Stimulated activated CD4-positive, alpha-beta T cell treated with anti-CD3 and anti-CD28 coated beads, TNF-alpha, amount 100 ng/mL, for 1 hour (primary cell): Measurements from ENCODE around the gene SMIM43.
"Not testable (repeated sequence)": the region's sequence is repeated elsewhere in the genome, so short reads cannot be mapped to it uniquely, and the experiment has no call there.

Source experiments
- DNase-seq, 3 donors: peaks; one replicate each; pipeline ENCODE4 v3.0.0-alpha.2; 2020; ENCODE audit warnings: low read depth in 3 of 3, low spot score in 1 of 3

Gene SMIM43

DNA sequence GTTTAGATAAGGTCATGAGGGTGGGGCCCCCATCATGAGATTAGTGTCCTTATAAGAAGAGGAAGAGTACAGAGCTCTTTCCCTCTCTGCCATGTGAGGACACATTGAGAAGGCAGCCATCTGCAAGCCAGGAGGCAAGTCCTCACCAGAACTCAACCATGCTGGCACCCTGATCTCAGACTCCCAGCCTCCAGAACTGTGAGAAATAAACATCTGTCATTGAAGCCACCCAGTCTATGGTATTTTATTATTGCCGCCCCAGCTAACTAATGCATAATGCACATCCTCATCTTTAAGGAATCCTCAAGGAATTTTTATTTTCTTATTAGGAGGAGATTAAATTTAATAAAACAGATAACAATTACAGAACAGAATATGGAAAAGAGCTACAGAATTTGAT is 19.4 kb upstream of the SMIM43 start:
- no peak for DNase-seq

DNA sequence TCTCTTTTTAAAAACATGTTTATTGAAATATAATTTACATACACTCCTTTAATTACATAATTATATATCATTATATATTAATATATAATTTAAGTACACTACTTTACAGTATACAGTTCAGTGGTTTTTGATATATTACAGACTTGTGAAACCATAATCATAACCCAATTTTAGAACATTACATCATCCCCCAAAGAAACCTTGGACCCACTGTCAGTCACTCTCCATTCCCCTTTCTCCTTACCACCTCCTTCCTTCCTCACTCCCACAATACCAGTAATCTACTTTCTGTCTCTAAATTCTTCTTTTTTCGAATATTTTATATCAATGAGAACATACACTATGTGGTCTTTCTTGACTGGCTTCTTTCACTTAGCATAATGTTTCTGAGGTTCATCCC is 18.2 kb upstream of the SMIM43 start:
- no peak for DNase-seq

DNA sequence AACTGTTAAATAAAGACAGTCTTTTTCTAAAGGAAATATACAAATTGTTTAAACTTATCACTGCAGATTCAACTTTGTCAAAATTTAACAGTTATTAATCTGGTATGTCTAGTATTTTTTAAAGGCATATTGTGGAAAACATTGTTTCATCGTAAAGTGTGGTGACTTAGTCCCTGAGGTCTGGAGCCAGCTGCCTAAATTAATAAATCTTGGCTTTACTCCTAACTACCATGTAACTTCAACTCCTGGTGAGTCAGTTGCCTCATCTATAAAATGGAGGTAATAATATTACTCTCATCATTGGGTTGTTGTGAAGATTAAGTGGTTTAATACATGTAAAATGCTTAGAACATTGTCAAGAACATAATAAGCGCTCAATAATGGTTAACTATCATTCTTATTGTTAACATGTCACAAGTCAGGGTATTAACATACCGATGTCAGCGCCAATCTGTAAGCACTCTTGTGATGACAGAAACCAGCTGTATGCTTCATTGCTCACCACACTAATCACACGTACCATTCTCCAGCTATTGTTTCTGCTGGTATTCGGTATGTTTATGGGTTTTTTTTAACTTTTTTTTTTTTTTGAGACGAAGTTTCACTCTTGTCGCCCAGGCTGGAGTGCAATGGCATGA is 14.1 kb upstream of the SMIM43 start:
- DNase-seq: no peak

DNA sequence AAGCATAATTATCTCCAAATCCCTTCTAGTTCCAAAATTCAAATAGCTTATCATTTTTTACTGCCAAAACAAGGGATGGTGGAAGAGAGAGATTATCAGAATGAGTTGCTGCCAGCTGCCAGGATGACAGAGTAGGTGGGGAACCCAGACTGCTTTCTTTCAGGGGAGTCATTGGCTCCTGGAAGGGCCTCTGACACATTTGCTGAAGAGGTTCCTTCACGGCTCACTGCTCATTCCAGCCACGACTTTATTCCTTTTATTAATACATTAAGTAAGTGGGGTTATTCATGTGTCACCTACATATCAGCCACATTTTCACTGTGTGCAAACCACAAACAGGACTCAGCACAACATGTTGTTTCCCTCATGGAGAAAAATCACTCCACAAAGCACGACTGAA is 12.7 kb upstream of the SMIM43 start:
- no peak for DNase-seq

DNA sequence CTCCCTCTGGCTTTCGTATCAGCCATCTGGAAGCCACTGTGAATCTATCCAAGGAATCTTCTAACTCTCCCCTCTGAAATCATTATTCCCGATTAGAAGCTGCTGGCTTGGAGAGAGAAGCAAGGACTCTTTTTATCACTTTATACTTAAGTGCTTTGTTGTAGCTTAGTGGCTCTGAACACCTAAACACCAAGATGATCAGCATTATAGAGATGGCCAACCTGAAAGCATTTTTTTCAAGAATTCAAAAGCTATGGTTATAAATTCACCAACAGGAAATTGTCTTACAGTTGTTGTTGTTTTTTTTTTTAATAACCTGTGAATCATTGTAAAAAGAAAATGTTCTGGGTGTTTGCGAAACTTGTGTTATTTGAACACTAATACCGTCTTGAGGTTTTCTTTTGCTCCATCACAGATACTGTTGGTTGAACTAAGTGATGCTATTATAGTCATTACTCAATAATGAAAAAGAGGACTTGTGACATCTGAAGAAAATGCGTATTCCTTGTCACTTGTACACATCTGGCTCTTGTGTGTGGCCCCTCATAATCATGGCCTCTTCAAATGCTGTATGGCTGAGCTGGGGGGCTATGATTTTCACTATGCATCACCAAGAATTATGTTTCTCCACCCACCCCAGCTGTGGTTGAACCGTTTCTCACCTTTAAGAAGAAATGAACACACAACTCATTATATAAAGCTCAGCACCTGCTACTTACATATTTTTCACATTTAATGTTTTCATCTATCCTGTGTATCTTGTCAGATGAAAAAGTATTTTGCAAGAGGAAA is 11.8 kb upstream of the SMIM43 start:
- DNase-seq: no peak

DNA sequence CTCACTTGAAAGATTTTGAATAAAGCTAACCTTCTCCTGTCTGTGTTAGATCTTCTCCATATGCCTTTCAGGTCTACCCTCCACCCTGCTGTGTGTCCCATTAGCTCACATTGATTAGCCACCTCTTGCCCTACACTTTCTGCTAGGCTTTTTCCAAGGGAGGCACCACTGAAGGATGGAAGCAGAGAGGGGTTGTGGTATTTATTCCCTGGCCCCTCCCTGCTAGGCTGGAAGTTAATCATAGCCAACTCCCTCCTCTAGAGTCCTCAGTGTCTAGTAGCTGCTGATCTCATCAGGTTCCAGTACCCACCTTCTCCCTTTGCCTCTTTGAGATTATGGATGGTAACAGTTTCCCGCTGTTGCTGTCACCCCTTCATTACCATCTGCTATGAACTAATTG is 8.9 kb upstream of the SMIM43 start:
- no peak for DNase-seq

DNA sequence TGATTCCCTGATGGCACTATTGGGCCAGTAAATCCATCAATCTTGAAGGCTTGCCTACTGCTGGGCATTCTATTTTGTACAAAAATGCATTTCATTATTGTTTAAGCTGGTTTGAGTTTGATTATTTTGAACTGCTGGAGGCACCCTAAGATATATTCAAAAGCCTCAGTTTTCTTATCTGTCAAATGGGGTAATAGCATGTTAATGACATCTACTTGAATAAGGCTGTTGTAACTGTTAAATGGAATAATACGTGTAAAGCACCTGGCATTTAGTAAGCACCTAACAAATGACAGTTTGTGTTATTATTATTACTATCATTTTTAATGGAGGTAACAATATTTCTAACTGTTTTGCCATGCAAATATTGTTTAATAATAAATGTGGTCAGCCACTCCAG is 6.9 kb upstream of the SMIM43 start:
- no peak for DNase-seq

DNA sequence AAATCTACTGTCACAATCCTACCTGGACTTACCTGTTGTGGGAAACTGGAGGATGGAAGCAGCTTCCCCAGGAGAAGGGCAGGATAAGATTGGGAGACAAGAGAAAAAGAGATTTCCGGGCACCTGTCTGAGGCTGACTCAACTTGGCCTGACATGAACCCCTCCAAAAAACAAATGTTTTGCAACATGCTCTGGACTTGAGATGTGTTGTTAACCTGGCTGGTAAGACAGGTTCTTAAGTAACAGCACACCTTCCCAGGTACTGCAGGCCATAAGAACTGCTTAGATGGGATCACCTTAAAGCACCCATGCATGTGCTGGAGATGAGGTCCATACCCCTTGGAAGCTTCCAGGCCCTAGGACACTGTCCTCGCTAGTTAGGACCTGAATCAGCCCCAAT is 4.4 kb upstream of the SMIM43 start:
- no peak for DNase-seq

DNA sequence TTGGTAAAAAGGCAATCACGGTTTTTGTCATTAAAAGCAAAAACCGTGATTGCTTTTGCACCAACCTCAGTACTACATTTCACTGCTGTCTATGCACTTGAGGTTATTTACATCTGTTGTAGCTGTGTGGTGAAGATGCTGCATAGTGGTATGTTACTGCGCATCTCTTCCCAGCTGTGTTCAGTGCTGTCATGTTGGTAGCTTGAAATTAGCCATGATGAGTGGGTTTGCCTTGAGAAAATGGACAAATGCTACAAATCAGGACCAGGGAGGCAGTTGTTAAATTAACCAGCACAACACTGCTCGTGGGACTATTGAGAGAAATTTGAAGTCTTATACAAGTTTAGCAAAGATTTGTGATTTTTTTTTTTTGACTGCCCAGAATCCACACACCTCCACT is 2.2 kb upstream of the SMIM43 start:
- no peak for DNase-seq

DNA sequence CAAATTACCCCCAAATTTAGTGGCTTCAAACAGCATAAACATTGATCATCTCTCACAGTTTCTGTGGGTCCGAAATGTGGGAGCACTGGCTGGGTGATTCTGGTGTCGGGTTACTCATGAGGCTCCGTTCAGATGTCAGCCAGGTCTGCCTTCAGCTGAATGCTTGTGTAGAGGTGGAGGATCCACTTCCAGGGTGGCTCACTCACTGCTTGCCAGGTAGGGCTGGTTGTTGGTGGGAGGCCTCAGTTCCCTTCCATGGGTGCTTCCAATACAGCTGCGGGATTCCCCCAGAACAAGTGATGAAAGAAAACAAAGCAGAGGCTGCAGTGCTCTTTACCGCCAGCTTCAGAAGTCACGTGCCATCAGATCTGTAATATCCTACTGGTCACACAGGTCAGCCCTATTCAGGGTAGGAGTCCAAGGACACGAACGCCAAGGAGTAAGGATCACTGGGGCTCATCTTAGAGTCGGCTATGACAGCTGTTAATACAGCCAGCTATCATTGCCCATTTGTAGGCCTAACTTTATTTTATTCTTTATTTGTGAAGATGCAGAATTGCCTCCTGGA is 1.1 kb upstream of the SMIM43 start:
- DNase-seq: no peak

DNA sequence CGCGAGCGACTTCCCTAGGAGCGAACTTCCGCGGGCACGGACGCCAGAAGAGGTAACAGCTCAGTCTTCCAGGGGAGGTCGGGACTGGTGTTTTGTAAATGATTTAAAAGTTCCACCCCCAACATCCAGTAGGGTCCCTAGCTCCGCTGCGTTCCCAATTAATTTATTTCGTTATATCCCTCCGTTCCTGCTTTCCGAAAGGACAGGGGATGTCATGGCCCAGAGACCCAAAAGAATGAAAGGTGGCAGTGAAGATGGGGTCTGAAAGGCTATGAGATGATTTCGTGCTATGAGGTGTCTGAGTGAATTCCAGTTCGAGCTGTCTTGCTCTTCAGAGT is 373 bp upstream of the SMIM43 start:
- no peak for DNase-seq

DNA sequence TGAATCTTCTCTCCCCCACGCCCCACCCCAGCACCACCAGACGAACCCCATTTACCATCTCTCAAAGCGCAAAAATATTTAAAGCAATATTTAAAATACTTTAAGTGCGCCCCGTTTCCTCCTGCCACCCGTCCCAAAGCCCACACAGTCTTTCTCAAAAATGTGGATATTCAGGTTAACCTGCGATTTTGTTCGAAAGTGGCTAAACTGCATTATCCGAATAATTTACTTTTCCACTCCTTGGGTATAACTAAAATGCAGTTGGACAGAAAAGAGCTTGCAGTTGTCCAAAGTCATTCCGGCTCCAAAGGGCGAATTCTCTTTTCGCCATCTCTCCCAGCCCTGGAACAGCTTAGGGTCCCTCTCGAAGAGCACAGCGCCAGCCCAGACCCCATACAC is 662 bp downstream of the SMIM43 start:
- DNase-seq: no peak

DNA sequence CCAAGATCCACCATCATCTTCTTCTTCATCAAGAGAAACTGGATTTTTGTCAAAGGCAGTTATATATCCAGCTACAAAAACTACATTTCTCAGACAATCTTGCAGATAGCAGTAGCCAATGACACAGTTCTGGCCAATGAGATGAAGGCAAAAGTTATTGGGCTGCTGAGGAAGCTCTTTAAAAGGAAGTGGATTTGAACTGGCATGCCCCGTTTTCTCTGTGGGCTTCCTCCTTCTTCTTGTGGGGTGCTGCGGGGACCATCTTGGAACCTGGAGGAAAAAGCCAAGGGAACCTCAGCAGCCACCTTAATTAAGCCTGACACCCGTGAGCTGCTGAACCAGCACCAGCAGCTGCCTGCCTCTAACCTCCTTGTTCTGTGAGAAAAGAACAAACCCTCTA is 4.8 kb downstream of the SMIM43 start:
- DNase-seq: no peak

DNA sequence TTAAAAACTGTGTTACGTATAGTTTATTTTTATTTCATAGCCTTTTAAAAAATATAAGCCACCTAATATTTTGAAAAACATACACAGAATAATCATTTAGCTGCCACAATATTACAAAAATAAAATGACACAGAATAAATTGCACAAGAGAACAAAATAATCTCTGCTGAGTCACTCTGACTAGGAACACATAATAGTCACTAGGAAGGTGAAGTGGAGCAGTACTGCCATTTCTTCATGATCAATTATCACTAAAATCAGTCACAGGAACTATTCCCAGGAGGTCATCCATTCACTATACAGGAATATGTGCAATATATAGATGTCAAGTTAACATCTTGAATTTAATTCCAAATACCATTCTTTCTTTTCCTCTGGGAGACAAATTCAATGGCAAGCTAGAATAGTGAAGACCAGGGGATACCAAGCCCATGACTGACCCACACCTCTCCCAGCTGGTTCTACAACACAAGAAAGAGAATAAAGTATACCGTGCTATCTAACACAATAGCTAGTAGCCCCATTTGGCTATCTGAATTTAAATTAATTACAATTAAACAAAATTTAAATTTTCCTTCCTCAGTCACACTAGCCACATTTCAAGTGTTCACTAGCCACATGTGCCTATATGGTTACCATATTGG is 5.9 kb downstream of the SMIM43 start:
- DNase-seq: no peak

DNA sequence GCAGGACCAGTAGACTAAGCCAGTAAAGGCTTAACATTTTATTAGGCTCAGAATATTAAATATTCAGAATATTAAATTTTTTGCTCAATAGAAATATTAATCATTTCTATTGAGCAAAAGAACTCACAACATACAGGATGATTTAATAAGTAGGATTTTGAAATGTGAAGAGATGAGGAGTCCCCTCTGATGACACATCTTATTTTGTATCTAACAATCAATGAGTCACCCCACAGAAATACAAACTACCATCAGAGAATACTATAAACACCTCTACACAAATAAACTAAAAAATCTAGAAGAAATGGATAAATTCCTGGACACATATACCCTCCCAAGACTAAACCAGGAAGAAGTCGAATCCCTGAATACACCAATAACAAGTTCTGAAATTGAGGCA is 12.8 kb downstream of the SMIM43 start:
- not testable (repeated sequence) for DNase-seq

DNA sequence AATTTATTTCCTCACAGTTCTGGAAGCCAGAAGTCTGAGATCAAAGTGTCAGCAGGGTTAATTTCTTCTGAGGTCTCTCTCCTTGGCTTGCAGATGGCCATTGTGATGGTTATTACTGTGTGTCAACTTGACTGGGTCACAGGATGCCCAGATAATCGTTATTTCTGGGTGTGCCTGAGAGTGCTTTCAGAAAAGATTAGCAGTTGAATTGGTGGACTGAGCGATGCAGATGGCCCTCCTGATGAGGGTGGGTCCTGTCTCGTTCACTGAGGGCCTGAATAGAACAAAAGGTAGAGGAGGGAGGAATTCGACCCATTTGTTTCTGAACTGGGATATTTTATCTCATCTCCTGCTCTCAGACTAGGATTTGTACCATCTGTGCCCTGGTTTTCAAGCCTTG is 15.7 kb downstream of the SMIM43 start:
- DNase-seq: no peak

DNA sequence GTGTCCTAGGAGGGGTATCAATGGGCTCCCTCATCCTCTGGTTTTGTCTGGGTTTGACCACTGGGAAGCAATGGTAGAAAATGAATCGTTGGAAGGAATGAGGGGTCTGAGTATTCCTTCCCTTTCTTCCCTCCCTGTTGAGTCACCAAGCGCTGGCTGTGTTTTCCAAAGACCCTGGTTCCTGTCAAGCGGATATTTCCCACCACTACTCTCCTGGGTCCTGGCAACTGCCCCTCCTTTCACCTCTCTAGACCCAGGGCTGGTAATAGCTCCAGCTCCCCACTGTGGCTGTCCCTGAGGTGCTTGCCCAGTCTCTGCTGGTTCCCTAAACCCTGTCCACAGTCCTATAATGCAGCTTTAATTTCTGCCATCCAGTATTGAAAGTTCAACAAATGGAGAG is 22.2 kb downstream of the SMIM43 start:
- no peak for DNase-seq

DNA sequence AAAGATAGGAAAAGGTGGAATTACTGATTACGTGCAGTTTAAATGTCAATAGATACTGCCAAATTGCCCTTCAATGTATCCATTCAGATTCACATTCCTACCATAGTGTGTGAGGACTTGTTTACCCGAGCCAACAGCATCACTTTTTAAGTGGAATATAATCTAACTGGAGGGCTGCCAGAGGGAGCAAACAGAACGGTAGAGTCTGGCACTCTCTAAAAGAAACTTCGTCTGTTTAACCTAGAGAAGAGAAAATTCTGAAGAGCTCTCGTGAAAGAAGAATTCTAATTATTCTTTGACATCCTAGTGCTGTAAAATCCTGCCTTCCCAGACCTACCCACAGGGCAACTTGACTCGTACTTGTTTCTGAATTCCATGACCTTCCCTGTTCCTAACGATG is 23.2 kb downstream of the SMIM43 start:
- no peak for DNase-seq

DNA sequence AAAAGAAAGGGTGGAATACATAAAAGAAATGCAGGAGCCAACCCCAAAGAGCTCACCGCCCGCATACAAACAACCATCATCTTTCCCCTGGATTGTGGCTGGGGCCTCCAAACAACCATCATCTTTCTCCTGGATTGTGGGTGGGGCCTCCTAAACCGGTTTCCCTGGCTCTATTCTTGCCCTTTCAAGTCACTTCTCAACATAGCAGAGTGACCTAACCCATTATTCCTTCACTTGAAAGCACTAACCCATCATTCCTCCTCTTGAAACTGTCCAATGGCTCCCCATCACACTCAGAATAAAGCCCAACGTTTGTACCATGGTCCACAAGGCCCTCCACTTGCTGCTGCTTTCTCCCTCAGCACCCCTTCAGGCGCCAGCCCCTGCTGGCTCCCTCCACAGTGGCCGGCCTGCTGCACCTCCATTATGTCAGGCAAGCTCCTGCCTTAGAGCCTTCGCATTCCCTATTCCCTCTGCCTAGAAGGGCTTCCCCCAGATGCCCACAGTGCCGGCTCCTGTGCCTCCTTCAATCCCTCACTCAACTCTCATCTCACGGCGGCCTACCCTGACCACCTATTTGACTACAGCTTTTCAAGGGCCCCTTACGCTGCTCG is 24.1 kb downstream of the SMIM43 start:
- no peak for DNase-seq

DNA sequence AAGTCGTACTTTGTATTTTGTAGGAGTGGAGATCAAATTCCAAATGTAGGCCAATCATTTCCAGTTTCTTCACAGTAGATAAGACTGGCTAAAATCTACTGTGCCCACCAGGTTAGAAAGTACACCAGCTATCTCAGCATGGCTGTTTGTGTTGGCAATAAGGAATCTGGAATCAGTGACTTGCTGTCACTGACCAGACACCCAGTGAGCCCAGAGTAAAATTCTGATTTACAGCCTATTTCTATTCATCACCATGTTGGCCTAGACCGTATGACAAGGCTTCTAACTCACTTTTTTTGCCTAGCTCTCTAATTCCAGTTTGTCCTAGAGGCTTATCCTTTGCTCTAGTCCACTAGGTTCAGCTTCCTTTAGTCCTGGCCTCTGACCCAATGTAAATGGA is 25.4 kb downstream of the SMIM43 start:
- no peak for DNase-seq

DNA sequence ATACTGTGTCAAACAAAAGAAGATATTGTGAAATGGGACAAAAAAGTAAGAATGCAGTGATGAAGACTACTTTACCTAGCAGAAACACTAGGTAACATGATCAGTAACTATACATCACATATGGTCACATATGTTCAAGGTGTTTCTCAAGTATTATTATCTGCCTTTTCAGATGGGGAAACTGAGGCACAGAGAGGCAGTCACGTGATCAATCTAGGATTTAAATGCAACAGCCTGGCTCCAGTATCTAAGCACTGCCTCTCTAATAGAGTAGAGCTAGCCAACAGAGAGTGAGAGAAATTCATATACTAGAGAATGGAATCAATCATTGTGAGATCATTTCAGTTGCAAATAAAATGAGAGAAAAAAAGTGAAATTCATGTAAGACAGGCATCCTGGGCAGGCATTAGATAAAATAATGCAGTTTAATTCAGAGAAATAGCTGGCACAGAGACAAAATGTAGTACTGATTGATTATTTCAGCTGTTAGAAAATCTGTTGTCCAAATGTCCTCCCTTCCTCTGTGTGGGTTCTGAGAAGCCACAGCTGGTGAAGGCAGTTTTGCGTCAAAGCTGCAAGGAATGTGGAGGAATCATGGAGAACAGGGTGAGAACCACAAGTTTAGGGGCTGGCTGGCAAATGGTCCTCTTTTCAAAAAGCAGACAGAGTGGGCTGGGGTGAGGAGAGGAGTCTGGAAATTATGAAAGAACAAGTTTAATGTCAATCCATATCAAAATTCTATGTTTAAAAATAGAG is 26.0 kb downstream of the SMIM43 start:
- DNase-seq: no peak
